ENCODE data around the gene PLS3. TPM values are rescaled to one million over a fixed set of nuclear protein-coding genes. Genes with fewer than 3 reads are reported as not detected.

PLS3 gene
- total and polyA plus RNA-seq, 2 donors (not counting 3 experiments of a cell fraction or from before 2014, with no cell fraction given) = 120 to 329 TPM

GRCh38 chrX:115525486-115525885, 35.5 kb upstream of the PLS3 start:
- no peak for FAIRE-seq
- intact Hi-C loops (cut with micrococcal nuclease) = no loop called here

More at GRCh38 chrX:115525486-115525885, 35.5 kb upstream of the PLS3 start:
- Histone ChIP-seq H3K4me1 (ENCODE audit: control insufficient read depth, extremely low read depth, insufficient read depth, low read length) (no peaks in the 10 kb centered on the region), H3K27ac (ENCODE audit: insufficient read depth, low read depth, low read length) (no peak overlapping the region), H4K20me1 (replicated peaks; ENCODE audit: control insufficient read depth, extremely low read depth, insufficient read depth, low read length) (no peaks in the 10 kb centered on the region), H3K79me2 (ENCODE audit: control insufficient read depth, insufficient read depth, low read length) (no peaks in the 10 kb centered on the region), H3K4me3 (replicated peaks in 1 of 3; ENCODE audit: insufficient read depth in 1 of 3, low read depth in 1 of 3, low read length in 3 of 3) (no peak overlapping the region), H3K27me3 (ENCODE audit: control insufficient read depth in 2 of 2, insufficient read depth in 2 of 2, low read length in 2 of 2) (no peaks in the 10 kb centered on the region), H3K9ac (replicated peaks; ENCODE audit: extremely low read depth, insufficient read depth, low read length) (no peak overlapping the region), H3K4me2 (ENCODE audit: insufficient read depth, low read length) (no peak overlapping the region), H3K36me3 (ENCODE audit: control insufficient read depth in 2 of 2, extremely low read depth in 1 of 2, insufficient read depth in 2 of 2, low read length in 2 of 2) (no peaks in the 10 kb centered on the region), H3K9me1 (replicated peaks; ENCODE audit: control insufficient read depth, extremely low read depth, insufficient read depth, low read length) (no peaks in the 10 kb centered on the region), H3K9me3 (replicated peaks; ENCODE audit: control insufficient read depth, insufficient read depth, low read length) (no peaks in the 10 kb centered on the region), H2AFZ (ENCODE audit: low read depth, low read length) (no peak overlapping the region)
- no peak for DNase-seq (ENCODE audit: low read depth, low spot score)
- dilution Hi-C loops (cut with MboI; ENCODE audit: extremely low pct_ligation_motif_present, low sequenced_read_pairs) = no loop called here
- no peak for TF ChIP-seq POLR2AphosphoS5 (IDR thresholded peaks at IDR 0.05; ENCODE audit: insufficient read depth, low read depth, low read length)
- no peak for TF ChIP-seq JUN (IDR thresholded peaks at IDR 0.05; ENCODE audit: borderline replicate concordance, insufficient read depth, insufficient read length, low read depth)
- no peak for TF ChIP-seq MAX (IDR thresholded peaks at IDR 0.05; ENCODE audit: insufficient read depth, insufficient read length)
- TF ChIP-seq EZH2 (IDR thresholded peaks at IDR 0.05; ENCODE audit: borderline replicate concordance, low read depth, low read length, severe bottlenecking) = no peak
- TF ChIP-seq POLR2A (IDR thresholded peaks at IDR 0.05; ENCODE audit: low read depth, low read length) = no peak
- TF ChIP-seq FOS (IDR thresholded peaks at IDR 0.05; ENCODE audit: borderline replicate concordance, insufficient read depth, low read length) = no peak
- TF ChIP-seq CTCF (IDR thresholded peaks at IDR 0.05; ENCODE audit: extremely low read depth in 1 of 2, insufficient read depth in 1 of 2, low read depth in 1 of 2, low read length in 2 of 2) = no peak
- TF ChIP-seq MYC (IDR thresholded peaks at IDR 0.05; ENCODE audit: low read depth, low read length) = no peak
- no peak for TF ChIP-seq GATA2 (IDR thresholded peaks at IDR 0.05; ENCODE audit: insufficient read depth, insufficient read length, low read depth, low read length)
- POLR2A ChIA-PET = no interaction called here
- CTCF ChIA-PET = no interaction called here
- BruUV-seq (replicated peaks) = no TSS peak
